Activated CD8-positive, alpha-beta memory T cell treated with anti-CD3 and anti-CD28 coated beads, Interleukin-2, amount 50 U/mL, for 24 hours (primary cell): Measurements from ENCODE around the gene SYTL1.
"Not testable (repeated sequence)": the region's sequence is repeated elsewhere in the genome, so short reads cannot be mapped to it uniquely, and the experiment has no call there.

Experiments
- DNase-seq: peaks from one replicate; pipeline ENCODE4 v3.0.0-alpha.2; 2020; ENCODE audit errors: extremely low read depth

SYTL1 gene

GRCh38 chr1:27384797-27385196, 43.0 kb downstream of the SYTL1 start:
- DNase-seq: not testable (repeated sequence)

GRCh38 chr1:27388337-27389005, 46.6 kb downstream of the SYTL1 start:
- DNase-seq: peak; percentile 51

- DNase-seq: no peak
These were observed 49.8 kb downstream of the SYTL1 start for GRCh38 chr1:27391511-27392095.

GRCh38 chr1:27392096-27392777, 50.4 kb downstream of the SYTL1 start, which contains the start of gene GPR3:
TSS of gene GPR3 (plus strand) at chr1:27392622. CDS start at chr1:27393799, 1,177 bp downstream.
- peak; percentile 78 for DNase-seq

DNA sequence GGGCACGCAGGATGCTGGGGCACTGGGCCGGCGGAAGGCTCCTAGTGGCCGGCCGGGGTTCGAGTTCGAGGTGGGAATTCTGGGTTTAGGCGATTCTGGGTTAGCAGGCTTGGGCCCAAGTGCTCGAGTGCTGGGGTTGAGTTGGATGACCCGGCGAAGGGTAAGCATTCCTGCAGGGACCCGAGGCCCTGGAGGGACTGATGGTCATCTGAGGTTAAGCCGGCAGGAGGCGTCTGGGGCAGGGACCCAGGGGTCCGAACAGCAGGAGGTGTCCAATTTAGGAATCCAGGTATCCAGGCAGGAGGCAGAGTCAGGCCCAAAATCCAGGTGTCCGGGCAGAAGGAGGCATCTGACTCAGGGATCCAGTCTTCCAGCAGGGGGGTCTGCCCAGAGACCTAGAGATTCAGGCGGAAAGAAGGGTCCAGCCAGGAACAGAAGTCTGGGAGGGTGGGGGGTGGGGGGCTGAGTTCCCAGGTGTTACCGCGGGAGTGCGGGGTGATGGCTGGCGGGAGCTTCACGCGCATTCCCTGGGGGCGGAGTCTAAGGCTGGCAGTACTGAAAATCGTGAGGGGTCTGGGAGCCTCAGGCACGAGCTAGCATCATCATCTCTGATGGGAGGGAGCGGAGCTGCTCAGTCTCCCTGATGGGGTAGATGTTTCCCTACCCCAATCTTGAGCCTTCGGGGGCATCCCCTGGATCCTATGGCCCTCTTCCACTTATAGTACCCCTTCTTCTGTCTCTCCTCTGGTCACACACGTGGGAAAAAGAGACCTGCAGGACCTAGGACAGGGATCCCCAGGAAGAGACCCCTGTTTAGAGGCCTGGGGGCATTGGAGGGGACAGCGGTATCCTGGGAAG, 51.2 kb downstream of the SYTL1 start:
- no peak for DNase-seq

DNA sequence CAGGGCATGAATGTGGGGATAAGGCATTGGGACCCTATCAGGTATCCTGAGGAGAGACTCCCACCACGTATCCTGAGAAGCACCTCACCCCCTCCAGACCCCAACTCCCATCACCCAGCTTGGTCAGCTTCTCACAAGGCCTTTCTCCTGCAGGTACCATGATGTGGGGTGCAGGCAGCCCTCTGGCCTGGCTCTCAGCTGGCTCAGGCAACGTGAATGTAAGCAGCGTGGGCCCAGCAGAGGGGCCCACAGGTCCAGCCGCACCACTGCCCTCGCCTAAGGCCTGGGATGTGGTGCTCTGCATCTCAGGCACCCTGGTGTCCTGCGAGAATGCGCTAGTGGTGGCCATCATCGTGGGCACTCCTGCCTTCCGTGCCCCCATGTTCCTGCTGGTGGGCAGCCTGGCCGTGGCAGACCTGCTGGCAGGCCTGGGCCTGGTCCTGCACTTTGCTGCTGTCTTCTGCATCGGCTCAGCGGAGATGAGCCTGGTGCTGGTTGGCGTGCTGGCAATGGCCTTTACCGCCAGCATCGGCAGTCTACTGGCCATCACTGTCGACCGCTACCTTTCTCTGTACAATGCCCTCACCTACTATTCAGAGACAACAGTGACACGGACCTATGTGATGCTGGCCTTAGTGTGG, 51.9 kb downstream of the SYTL1 start:
- DNase-seq: no peak

- no peak for DNase-seq
These were observed 52.4 kb downstream of the SYTL1 start for GRCh38 chr1:27394282-27394658.

DNA sequence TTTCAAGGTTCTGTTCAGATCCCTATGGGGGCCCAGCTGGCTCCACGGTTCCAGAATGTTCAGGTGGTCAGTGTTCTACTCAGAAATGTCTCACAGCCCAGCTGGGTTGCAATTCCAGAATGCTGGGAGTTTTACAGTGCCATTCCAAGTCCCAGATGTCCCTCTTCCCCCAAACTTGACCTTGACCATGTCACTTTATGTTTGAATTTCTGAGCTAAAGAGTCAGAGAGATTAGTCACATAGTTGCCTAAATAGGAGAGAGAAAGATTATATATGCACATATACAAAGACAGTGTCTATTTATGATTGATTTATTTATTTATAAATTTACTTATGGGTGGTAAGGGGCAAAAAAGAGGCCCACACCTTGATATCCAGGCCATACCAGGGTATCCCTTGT, 53.1 kb downstream of the SYTL1 start:
- no peak for DNase-seq

- peak; percentile 39 for DNase-seq
These were observed 53.8 kb downstream of the SYTL1 start for GRCh38 chr1:27395441-27396195.

GRCh38 chr1:27397110-27397509, 55.3 kb downstream of the SYTL1 start:
- DNase-seq: no peak

DNA sequence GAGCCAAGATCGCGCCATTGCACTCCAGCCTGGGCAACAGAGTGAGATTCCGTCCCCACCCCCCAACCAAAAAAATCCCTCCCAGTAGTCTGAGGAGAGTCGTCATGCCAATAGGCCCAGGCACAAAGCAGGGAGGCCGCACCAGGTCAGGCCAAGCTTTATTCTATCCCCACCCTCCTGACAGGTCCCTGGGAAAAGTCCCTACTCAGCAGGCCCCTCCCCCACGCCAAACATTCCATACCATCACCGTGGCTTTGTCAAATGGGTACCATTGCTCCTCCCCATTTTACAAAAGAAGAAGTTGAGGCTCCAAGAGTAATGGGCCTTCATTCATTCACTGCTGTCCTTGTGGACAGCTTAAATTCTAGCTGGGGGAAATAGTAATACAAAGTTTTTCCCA, 55.9 kb downstream of the SYTL1 start:
- no peak for DNase-seq

DNA sequence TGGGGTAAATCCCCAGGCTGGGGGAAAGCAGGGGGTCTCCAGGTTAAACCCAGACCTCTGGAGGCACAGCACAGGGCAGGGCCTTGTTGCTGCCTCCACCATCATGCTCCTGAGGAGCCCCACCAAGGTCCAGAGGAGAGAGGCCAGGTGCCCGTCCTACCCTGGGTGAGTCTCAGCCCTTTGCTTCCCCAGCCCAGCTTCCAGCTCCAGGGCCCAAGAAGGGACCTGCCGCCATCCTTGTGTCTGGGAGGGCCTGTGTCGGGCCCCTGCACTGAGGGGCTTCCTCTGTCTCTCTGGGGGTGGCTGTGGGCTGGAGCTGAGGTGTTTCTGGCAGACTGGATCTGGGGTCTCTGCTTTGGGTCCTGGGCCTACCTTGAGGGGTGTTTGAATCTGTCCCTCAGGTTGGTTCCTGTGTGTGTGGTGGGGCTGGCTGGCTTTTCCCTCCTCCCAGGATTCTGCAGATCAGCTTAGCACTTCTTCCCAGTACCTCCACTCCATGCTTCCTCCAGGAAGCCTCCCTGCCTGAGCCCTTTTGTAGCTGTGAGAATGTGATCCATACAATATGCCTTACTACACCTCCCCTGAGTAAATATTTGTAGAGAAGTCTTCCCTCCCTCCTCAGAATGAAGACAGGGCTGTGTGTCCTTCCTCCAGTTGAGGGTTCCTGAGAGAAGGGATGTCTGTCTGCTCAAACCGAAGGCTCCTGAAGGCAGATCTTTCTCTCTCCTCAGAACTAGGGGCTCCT, 56.8 kb downstream of the SYTL1 start:
- no peak for DNase-seq

DNA sequence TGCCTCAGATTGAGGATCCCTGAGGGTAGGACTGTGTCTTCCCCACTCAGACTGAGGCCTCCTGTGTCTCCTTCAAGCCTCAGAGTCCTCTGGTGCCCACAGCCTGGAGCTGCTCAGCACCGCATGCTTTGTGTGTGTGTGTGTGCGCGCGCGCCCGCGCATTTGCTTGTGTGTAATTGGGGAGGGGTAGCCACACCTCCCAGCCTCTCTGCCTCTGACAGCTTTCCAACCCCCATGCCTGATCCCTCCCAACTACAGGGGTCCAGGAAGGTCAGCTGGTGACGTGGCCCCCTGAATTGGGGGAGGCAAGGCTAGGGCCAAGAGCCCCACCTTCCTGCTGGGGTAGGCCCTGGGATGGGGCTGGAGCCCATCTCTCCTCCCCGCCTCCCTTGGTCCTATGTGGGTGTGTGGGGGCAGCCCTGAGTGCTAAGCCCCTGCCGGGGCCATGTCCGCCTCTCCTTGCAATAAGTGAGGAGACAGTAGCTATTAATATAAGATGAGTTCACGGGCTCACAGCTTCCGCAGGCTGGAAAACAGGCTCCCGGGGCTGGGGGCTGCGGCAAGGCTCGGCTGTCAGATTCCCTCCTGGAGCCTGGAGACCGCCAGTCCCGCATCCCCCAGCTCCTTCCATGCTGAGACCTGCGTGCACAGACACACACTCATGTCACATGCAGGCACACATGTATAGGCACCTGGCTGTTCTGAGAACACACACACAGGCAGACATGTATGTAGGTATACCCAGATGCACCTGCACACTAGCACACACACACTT, 57.6 kb downstream of the SYTL1 start:
- no peak for DNase-seq

- no peak for DNase-seq
These were observed 58.5 kb downstream of the SYTL1 start for GRCh38 chr1:27400082-27400962.

GRCh38 chr1:27400963-27401341, 59.1 kb downstream of the SYTL1 start:
- DNase-seq: no peak

- no peak for DNase-seq
These were observed 60.5 kb downstream of the SYTL1 start for GRCh38 chr1:27402349-27402754.

- no peak for DNase-seq
These were observed 61.4 kb downstream of the SYTL1 start for GRCh38 chr1:27403065-27403726.
